ENCODE results near the gene KCNH5. TPM values are rescaled to one million over a fixed set of nuclear protein-coding genes. Genes with fewer than 3 reads are reported as not detected.

KCNH5 gene
- total RNA-seq, 1 experiment from 2014 or later: 1.4 TPM

DNA sequence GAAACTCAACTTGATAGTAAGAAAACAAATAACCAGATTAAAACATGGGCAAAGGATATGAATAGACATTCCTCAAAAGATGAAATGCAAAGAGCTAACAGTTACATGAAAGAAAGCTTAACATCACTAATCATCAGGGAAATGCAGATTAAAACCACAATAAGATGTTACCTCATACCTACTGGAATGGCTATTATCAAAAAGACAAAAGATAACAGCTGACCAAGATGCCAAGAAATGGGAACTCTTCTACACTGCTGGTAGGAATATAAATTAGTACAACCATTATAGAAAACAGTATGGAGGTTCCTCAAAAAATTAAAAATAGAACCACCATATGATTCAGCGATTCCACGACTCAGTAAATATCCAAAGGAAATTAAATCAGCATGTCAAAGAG is 18.8 kb downstream of the KCNH5 start:
- Mint-ChIP-seq H3K9me3 (peaks cover 5% of the 10 kb centered on the region), H3K27ac (no peak overlapping the region), H3K27me3 (ENCODE audit: low read depth) (peaks cover 28% of the 10 kb centered on the region), H3K4me1 (no peaks in the 10 kb centered on the region), H3K4me3 (no peak overlapping the region), H3K36me3 (no peaks in the 10 kb centered on the region)
- POLR2A ChIA-PET: no interaction called here
- TF ChIP-seq TP53 (CRISPR knock-in tag; IDR thresholded peaks at IDR 0.05) (no peak), NFATC4 (CRISPR knock-in tag; IDR thresholded peaks at IDR 0.05) (no peak), STAT6 (CRISPR knock-in tag; conservative IDR thresholded peaks at IDR 0.05; ENCODE audit: low read depth) (no peak), SMAD4 (CRISPR knock-in tag; IDR thresholded peaks at IDR 0.05) (no peak), ZNF317 (CRISPR knock-in tag; IDR thresholded peaks at IDR 0.05; ENCODE audit: borderline replicate concordance, low read depth) (no peak)
- TF ChIP-seq, protein P1, sequence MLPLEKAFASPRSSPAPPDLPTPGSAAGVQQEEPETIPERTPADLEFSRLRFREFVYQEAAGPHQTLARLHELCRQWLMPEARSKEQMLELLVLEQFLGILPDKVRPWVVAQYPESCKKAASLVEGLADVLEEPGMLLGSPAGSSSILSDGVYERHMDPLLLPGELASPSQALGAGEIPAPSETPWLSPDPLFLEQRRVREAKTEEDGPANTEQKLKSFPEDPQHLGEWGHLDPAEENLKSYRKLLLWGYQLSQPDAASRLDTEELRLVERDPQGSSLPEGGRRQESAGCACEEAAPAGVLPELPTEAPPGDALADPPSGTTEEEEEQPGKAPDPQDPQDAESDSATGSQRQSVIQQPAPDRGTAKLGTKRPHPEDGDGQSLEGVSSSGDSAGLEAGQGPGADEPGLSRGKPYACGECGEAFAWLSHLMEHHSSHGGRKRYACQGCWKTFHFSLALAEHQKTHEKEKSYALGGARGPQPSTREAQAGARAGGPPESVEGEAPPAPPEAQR (CRISPR knock-in tag; IDR thresholded peaks at IDR 0.05): no peak
- DNase-seq (ENCODE audit: low spot score): no peak
- ATAC-seq: no peak
- CTCF ChIA-PET: no interaction called here

DNA sequence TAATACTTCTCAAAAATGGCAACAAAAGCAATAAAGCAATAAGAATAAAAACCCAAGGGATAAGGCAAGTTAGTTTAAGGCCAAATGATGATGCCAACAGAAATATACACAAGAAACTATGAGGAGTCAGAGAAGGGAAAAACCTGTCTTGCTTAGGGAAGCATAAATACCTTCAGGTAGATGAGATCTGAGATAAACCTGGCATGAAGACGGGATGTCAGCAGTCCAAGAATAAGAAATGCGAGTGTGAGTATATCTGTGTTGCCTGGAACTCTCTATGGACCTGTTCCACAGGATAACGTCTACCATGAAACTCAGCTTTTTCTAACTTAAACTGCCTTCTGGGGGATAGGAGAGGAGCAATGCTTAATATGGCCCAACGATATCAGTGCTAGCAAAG is 30.6 kb downstream of the KCNH5 start:
- no peaks in the 10 kb centered on the region for H3K36me3 Mint-ChIP-seq
- no peak overlapping the region for H3K27ac Mint-ChIP-seq
- ATAC-seq (no peak), DNase-seq (ENCODE audit: low spot score) (no peak)
- ChIA-PET CTCF (no interaction called here), POLR2A (no interaction called here)
- no peaks in the 10 kb centered on the region for H3K27me3 Mint-ChIP-seq (ENCODE audit: low read depth)
- no peaks in the 10 kb centered on the region for H3K9me3 Mint-ChIP-seq
- no peak overlapping the region for H3K4me3 Mint-ChIP-seq
- H3K4me1 Mint-ChIP-seq: no peaks in the 10 kb centered on the region
- TF ChIP-seq, protein P2, sequence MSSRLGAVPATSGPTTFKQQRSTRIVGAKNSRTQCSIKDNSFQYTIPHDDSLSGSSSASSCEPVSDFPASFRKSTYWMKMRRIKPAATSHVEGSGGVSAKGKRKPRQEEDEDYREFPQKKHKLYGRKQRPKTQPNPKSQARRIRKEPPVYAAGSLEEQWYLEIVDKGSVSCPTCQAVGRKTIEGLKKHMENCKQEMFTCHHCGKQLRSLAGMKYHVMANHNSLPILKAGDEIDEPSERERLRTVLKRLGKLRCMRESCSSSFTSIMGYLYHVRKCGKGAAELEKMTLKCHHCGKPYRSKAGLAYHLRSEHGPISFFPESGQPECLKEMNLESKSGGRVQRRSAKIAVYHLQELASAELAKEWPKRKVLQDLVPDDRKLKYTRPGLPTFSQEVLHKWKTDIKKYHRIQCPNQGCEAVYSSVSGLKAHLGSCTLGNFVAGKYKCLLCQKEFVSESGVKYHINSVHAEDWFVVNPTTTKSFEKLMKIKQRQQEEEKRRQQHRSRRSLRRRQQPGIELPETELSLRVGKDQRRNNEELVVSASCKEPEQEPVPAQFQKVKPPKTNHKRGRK (CRISPR knock-in tag; IDR thresholded peaks at IDR 0.05; ENCODE audit: borderline replicate concordance): no peak
- no peak for TF ChIP-seq TP53 (CRISPR knock-in tag; IDR thresholded peaks at IDR 0.05)
- TF ChIP-seq ZBTB21 (CRISPR knock-in tag; IDR thresholded peaks at IDR 0.05; ENCODE audit: borderline replicate concordance): no peak
- no peak for TF ChIP-seq NR3C1 (CRISPR knock-in tag; conservative IDR thresholded peaks at IDR 0.05; ENCODE audit: low read depth)
- TF ChIP-seq SMAD4 (CRISPR knock-in tag; IDR thresholded peaks at IDR 0.05): no peak
- no peak for TF ChIP-seq STAT6 (CRISPR knock-in tag; conservative IDR thresholded peaks at IDR 0.05; ENCODE audit: low read depth)
- TF ChIP-seq TEAD1 (CRISPR knock-in tag; IDR thresholded peaks at IDR 0.05): no peak
- TF ChIP-seq ATF1 (CRISPR knock-in tag; IDR thresholded peaks at IDR 0.05): no peak

DNA sequence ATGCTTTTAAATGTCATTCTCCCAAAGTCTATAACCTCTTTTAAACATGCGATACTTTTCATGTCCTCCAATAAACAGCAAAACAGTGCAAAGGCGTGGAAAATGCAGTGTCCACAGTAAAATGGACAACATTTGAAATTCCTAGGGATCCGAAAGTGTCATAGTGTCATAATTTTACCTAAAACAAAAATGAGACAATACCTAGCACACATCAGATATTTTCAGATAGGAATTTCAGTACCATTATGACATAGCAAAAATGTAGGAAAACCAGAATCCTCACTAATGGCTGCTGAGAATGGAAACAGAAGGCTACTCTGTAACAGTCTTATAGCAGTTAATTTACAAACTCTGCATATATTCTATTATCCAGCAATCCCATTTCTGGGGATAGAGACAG is 33.1 kb downstream of the KCNH5 start:
- ATAC-seq (no peak), DNase-seq (ENCODE audit: low spot score) (no peak)
- POLR2A ChIA-PET: no interaction called here
- CTCF ChIA-PET: no interaction called here
- TF ChIP-seq JAZF1 (CRISPR knock-in tag; IDR thresholded peaks at IDR 0.05): no peak
- Mint-ChIP-seq H3K4me1 (no peaks in the 10 kb centered on the region), H3K27ac (no peak overlapping the region), H3K4me3 (no peak overlapping the region), H3K9me3 (no peaks in the 10 kb centered on the region), H3K36me3 (no peaks in the 10 kb centered on the region), H3K27me3 (ENCODE audit: low read depth) (no peaks in the 10 kb centered on the region)
